ENCODE data around the gene CIDEC.

GRCh38 chr3:9870978-9871377 lies 9.1 kb downstream of the CIDEC start:
- TF ChIP-seq CTCF (IDR thresholded peaks at IDR 0.05; ENCODE audit: low read depth, low read length, missing input control) = no peak
- no peak for TF ChIP-seq RAD21 (IDR thresholded peaks at IDR 0.05)
- no peak for TF ChIP-seq HNF4G (IDR thresholded peaks at IDR 0.05)
- TF ChIP-seq MAX (IDR thresholded peaks at IDR 0.05) = no peak
- no peak for TF ChIP-seq ATF3 (IDR thresholded peaks at IDR 0.05)

All from liver (tissue), 3 donors.